B cell (primary cell): ENCODE data around the gene PARD3. TPM values are rescaled to one million over a fixed set of nuclear protein-coding genes. Genes with fewer than 3 reads are reported as not detected.

Source experiments
- ATAC-seq: fragments of 200-7000 bp; cut with Tn5 transposase; one replicate; pipeline ENCODE4 v1.10.0; 2021; ENCODE audit warnings: low read depth, mild to moderate bottlenecking, moderate number of reproducible peaks, moderate library complexity
- CTCF ChIA-PET: fragments of 350-600 bp; sonication (Branson Sonifier 250); formaldehyde crosslinking; loops from one replicate; lab custom pipeline; 2021; ENCODE audit warnings: antibody characterized with exemption, inconsistent platforms; lab: Charles Lee
- POLR2A ChIA-PET: fragments of 350-600 bp; sonication (Branson Sonifier 250); formaldehyde crosslinking; loops from one replicate; lab custom pipeline; 2021; ENCODE audit warnings: antibody characterized with exemption; lab: Charles Lee
- DNase-seq: peaks from one replicate; pipeline ENCODE4 v3.0.0; 2013
- H2AFZ ChIP-seq: 2 replicates; pipeline ENCODE4 v1.6.1; 2012; ENCODE audit warnings: mild to moderate bottlenecking, low read depth, low read length; ENCODE audit not compliant: insufficient read depth, poor library complexity, severe bottlenecking
- H3K27ac ChIP-seq, 2 donors: 1 replicate in 1 of 2; 2 replicates in 1 of 2; pipeline ENCODE4 v1.5.1; 2012 to 2013; ENCODE audit warnings: low read length in 2 of 2, mild to moderate bottlenecking in 2 of 2, moderate library complexity in 1 of 2
- H3K27me3 ChIP-seq, 4 experiments: fragments of 200-600 bp in 1 of 4; sonication (generic) in 1 of 4; replicated peaks in 1 of 4; 1 replicate in 2 of 4; 2 replicates in 2 of 4; pipeline versions ENCODE4 v1.6.1 to v1.7.0; 2013 to 2016; ENCODE audit warnings: low read length in 3 of 4, mild to moderate bottlenecking in 2 of 4, mixed read lengths in 1 of 4, moderate library complexity in 1 of 4; ENCODE audit not compliant: insufficient read depth in 4 of 4, control insufficient read depth in 3 of 4; ENCODE audit errors: control extremely low read depth in 1 of 4
- H3K36me3 ChIP-seq, 2 experiments: replicated peaks in 1 of 2; 1 replicate in 1 of 2; 2 replicates in 1 of 2; pipeline versions ENCODE4 v1.6.1 to v1.7.1; 2013; ENCODE audit warnings: low read length in 1 of 2; ENCODE audit not compliant: insufficient read depth in 2 of 2, control insufficient read depth in 1 of 2; ENCODE audit errors: control extremely low read depth in 1 of 2, extremely low read depth in 1 of 2
- H3K4me1 ChIP-seq, 2 donors: fragments of 200-600 bp in 1 of 2; sonication (generic) in 1 of 2; 1 replicate in 1 of 2; 2 replicates in 1 of 2; pipeline versions ENCODE4 v1.5.1 to v1.6.1; 2013 to 2017; ENCODE audit warnings: low read length in 2 of 2; ENCODE audit not compliant: control insufficient read depth in 2 of 2, insufficient read depth in 2 of 2
- H3K4me2 ChIP-seq: replicated peaks from 2 replicates; pipeline ENCODE3; 2012; ENCODE audit warnings: mild to moderate bottlenecking, low read depth, low read length; ENCODE audit not compliant: poor library complexity, severe bottlenecking
- H3K4me3 ChIP-seq, 5 experiments: fragments of 200-600 bp in 1 of 5; sonication (generic) in 1 of 5; 1 replicate in 3 of 5; 2 replicates in 2 of 5; pipeline versions ENCODE4 v1.5.1 to v1.7.0; 2011 to 2016; ENCODE audit warnings: low read length in 4 of 5, mild to moderate bottlenecking in 4 of 5, low read depth in 2 of 5, control low read depth in 1 of 5, moderate library complexity in 1 of 5; ENCODE audit not compliant: insufficient read depth in 1 of 5; ENCODE audit errors: control extremely low read depth in 1 of 5, extremely low read depth in 1 of 5
- H3K79me2 ChIP-seq: fragments of 200-600 bp; sonication (generic); one replicate; pipeline ENCODE4 v1.6.0; 2016; ENCODE audit warnings: low read length; ENCODE audit not compliant: control insufficient read depth, insufficient read depth
- H3K9ac ChIP-seq: fragments of 200-600 bp; sonication (generic); 2 replicates; pipeline ENCODE4 v1.6.1; 2017; ENCODE audit warnings: mild to moderate bottlenecking, low read length, moderate library complexity
- H3K9me3 ChIP-seq, 3 donors: one replicate each; pipeline versions ENCODE4 v1.6.1 to v1.7.1; 2013; ENCODE audit warnings: low read length in 2 of 3; ENCODE audit not compliant: control insufficient read depth in 2 of 3, insufficient read depth in 1 of 3; ENCODE audit errors: control extremely low read depth in 1 of 3
- H4K20me1 ChIP-seq: 2 replicates; pipeline ENCODE4 v1.6.0; 2012; ENCODE audit warnings: mild to moderate bottlenecking, low read length; ENCODE audit not compliant: insufficient read depth, control insufficient read depth, poor library complexity, severe bottlenecking
- H3K27ac Mint-ChIP-seq: one replicate; pipeline ENCODE4 v1.8.0; 2021; ENCODE audit warnings: mixed read lengths
- H3K27me3 Mint-ChIP-seq: one replicate; pipeline ENCODE4 v1.8.0; 2021; ENCODE audit warnings: mixed read lengths
- H3K4me1 Mint-ChIP-seq: one replicate; pipeline ENCODE4 v1.8.0; 2021; ENCODE audit warnings: mixed read lengths
- H3K4me3 Mint-ChIP-seq: one replicate; pipeline ENCODE4 v1.8.0; 2021; ENCODE audit warnings: mixed read lengths
- H3K9me3 Mint-ChIP-seq: one replicate; pipeline ENCODE4 v1.8.0; 2022; ENCODE audit warnings: mixed read lengths; ENCODE audit not compliant: insufficient read depth
- CTCF ChIP-seq: fragments of 200-600 bp; IDR thresholded peaks from one replicate; pipeline ENCODE4 v1.8.0; 2022; ENCODE audit warnings: antibody characterized with exemption, mild to moderate bottlenecking
- EZH2 ChIP-seq: IDR thresholded peaks from 2 replicates; pipeline ENCODE4 v1.6.1; 2012; ENCODE audit warnings: borderline replicate concordance, low read depth, mild to moderate bottlenecking, moderate library complexity, low read length; ENCODE audit not compliant: insufficient read depth, poor library complexity, severe bottlenecking
- WGBS: methylation state at CpG from one replicate; pipeline ENCODE4 v1.1.5; 2013; ENCODE audit warnings: missing lambda C conversion rate; ENCODE audit not compliant: insufficient coverage; 5-methylcytosine and 5-hydroxymethylcytosine counted together
- intact Hi-C: fragments of 100-400 bp; cut with micrococcal nuclease; formaldehyde crosslinking; loops from one replicate; pipeline ENCODE4 v1.10.0; 2022
- polyA plus RNA-seq: library from polyadenylated mRNA; depleted of rRNA; stranded (reverse); fragments of >200 nt; gene quantifications from 2 replicates; pipeline ENCODE4 v1.2.3, GENCODE V29; 2012
- total RNA-seq, 2 donors: library from RNA; stranded (reverse); fragments of 120-200 nt in 1 of 2; gene quantifications; 1 replicate in 1 of 2; 2 replicates in 1 of 2; pipeline versions ENCODE4 v1.2.3 to v1.2.4, GENCODE V29; 2013 to 2022

PARD3 gene
- total and polyA plus RNA-seq, 2 donors (not counting 1 experiment from before 2014, with no cell fraction given), result not detected

GRCh38 chr10:34203966-34204630 lies 611.0 kb downstream of the PARD3 start:
- H3K27me3 Mint-ChIP-seq, result no peaks in the 10 kb centered on the region
- Histone ChIP-seq H3K4me2 (no peak overlapping the region), H3K27ac (no peak overlapping the region), H3K36me3 (no peaks in the 10 kb centered on the region), H3K9me3 (peaks cover 0 to 5% (median 0%) of the 10 kb centered on the region in 3 donors), H2AFZ (no peak overlapping the region), H3K4me1 (no peaks in the 10 kb centered on the region), H3K9ac (no peak overlapping the region), H4K20me1 (no peaks in the 10 kb centered on the region), H3K79me2 (no peaks in the 10 kb centered on the region), H3K4me3 (no peak overlapping the region), H3K27me3 (no peaks in the 10 kb centered on the region)
- H3K4me1 Mint-ChIP-seq, result no peaks in the 10 kb centered on the region
- ChIA-PET CTCF (no interaction called here), POLR2A (no interaction called here)
- WGBS, result 46% methylated on average over 4 of the region's 7 CpGs
- TF ChIP-seq EZH2 (no peak), CTCF (no peak)
- ATAC-seq (no peak), DNase-seq (no peak)
- no peaks in the 10 kb centered on the region for H3K9me3 Mint-ChIP-seq
- intact Hi-C loops, result no loop called here
- H3K27ac Mint-ChIP-seq, result no peak overlapping the region
- no peak overlapping the region for H3K4me3 Mint-ChIP-seq

GRCh38 chr10:34200355-34200901 lies 614.7 kb downstream of the PARD3 start:
- Histone ChIP-seq H3K36me3 (no peaks in the 10 kb centered on the region), H3K4me2 (no peak overlapping the region), H3K9me3 (no peaks in the 10 kb centered on the region), H3K79me2 (no peaks in the 10 kb centered on the region), H3K4me1 (no peaks in the 10 kb centered on the region), H2AFZ (no peak overlapping the region), H3K27me3 (no peaks in the 10 kb centered on the region), H3K9ac (no peak overlapping the region), H3K27ac (no peak overlapping the region), H3K4me3 (no peak overlapping the region), H4K20me1 (no peaks in the 10 kb centered on the region)
- CTCF ChIA-PET, result no interaction called here
- intact Hi-C loops, result no loop called here
- ATAC-seq (no peak), DNase-seq (no peak)
- POLR2A ChIA-PET, result no interaction called here
- WGBS, result 2% methylated on average over 4 of the region's 4 CpGs
- TF ChIP-seq EZH2 (no peak), CTCF (no peak)
- Mint-ChIP-seq H3K4me3 (no peak overlapping the region), H3K9me3 (no peaks in the 10 kb centered on the region), H3K27me3 (no peaks in the 10 kb centered on the region), H3K4me1 (no peaks in the 10 kb centered on the region), H3K27ac (no peak overlapping the region)
